Fibroblast of lung (primary cell): ENCODE measurements around the gene ADAMTS9. TPM values are rescaled to one million over a fixed set of nuclear protein-coding genes. Genes with fewer than 3 reads are reported as not detected.
A peak's percentile ranks its signal among the peaks of the same experiment; 100 is the strongest.

Experiments used
- DNase-seq, 2 donors: peaks; one replicate each; pipeline versions ENCODE4 v3.0.0 to v3.0.0-alpha.2; 2010; ENCODE audit warnings: low read depth in 2 of 2
- H2AFZ ChIP-seq: 2 replicates; pipeline ENCODE4 v1.5.1; 2012; ENCODE audit warnings: low read length, control low read depth, inconsistent platforms
- H3K27ac ChIP-seq: 2 replicates; pipeline ENCODE4 v1.5.1; 2011; ENCODE audit warnings: low read length, control low read depth; ENCODE audit not compliant: insufficient read depth
- H3K27me3 ChIP-seq: 2 replicates; pipeline ENCODE4 v1.5.1; 2011; ENCODE audit warnings: mild to moderate bottlenecking, low read length; ENCODE audit not compliant: control insufficient read depth, insufficient read depth
- H3K36me3 ChIP-seq: 2 replicates; pipeline ENCODE4 v1.5.1; 2011; ENCODE audit warnings: low read length; ENCODE audit not compliant: control insufficient read depth, insufficient read depth
- H3K4me1 ChIP-seq: 2 replicates; pipeline ENCODE4 v1.5.1; 2011; ENCODE audit warnings: low read length; ENCODE audit not compliant: control insufficient read depth, insufficient read depth; ENCODE audit errors: extremely low read depth
- H3K4me2 ChIP-seq: 2 replicates; pipeline ENCODE4 v1.5.1; 2011; ENCODE audit warnings: low read length, control low read depth; ENCODE audit not compliant: insufficient read depth; ENCODE audit errors: extremely low read depth
- H3K4me3 ChIP-seq, 4 experiments: fragments of 200-600 bp in 1 of 4; sonication (generic) in 1 of 4; replicated peaks in 1 of 4; 2 replicates each; pipeline ENCODE4 v1.5.1; 2011 to 2016; ENCODE audit warnings: low read length in 4 of 4, low read depth in 3 of 4, mild to moderate bottlenecking in 3 of 4, control low read depth in 2 of 4, inconsistent platforms in 1 of 4, mixed read lengths in 1 of 4; ENCODE audit not compliant: insufficient read depth in 1 of 4; ENCODE audit errors: control extremely low read depth in 1 of 4
- H3K79me2 ChIP-seq: 2 replicates; pipeline ENCODE4 v1.5.1; 2012; ENCODE audit warnings: mild to moderate bottlenecking, low read length, inconsistent platforms; ENCODE audit not compliant: control insufficient read depth, insufficient read depth
- H3K9ac ChIP-seq: 2 replicates; pipeline ENCODE4 v1.5.1; 2011; ENCODE audit warnings: mild to moderate bottlenecking, low read length, control low read depth; ENCODE audit not compliant: insufficient read depth
- H3K9me3 ChIP-seq: 2 replicates; pipeline ENCODE4 v1.5.1; 2012; ENCODE audit warnings: low read depth, low read length; ENCODE audit not compliant: control insufficient read depth, insufficient read depth
- H4K20me1 ChIP-seq: 2 replicates; pipeline ENCODE4 v1.5.1; 2011; ENCODE audit warnings: low read length; ENCODE audit not compliant: control insufficient read depth, insufficient read depth; ENCODE audit errors: extremely low read depth
- CTCF ChIP-seq, 2 donors: IDR thresholded peaks in 1 of 2; conservative IDR thresholded peaks in 1 of 2; 1 replicate in 1 of 2; 2 replicates in 1 of 2; pipeline ENCODE4 v1.5.1; 2011 to 2012; ENCODE audit warnings: low read length in 2 of 2, control low read depth in 1 of 2, inconsistent platforms in 1 of 2, low read depth in 1 of 2, mild to moderate bottlenecking in 1 of 2
- EZH2 ChIP-seq: IDR thresholded peaks from 2 replicates; pipeline ENCODE4 v1.5.1; 2012; ENCODE audit warnings: low read length, control low read depth, mild to moderate bottlenecking; ENCODE audit errors: missing control alignments
- polyA plus RNA-seq, 2 donors: library from polyadenylated mRNA; depleted of rRNA in 1 of 2; stranded (reverse) in 1 of 2; unstranded in 1 of 2; fragments of >200 nt; gene quantifications; 2 replicates each; pipeline ENCODE4 v1.2.1, GENCODE V29; 2011 to 2012; ENCODE audit warnings: missing spikeins in 1 of 2
- total RNA-seq: library from RNA; depleted of rRNA; stranded (reverse); fragments of >200 nt; gene quantifications from 2 replicates; pipeline ENCODE4 v1.2.1, GENCODE V29; 2014

ADAMTS9 gene
- total and polyA plus RNA-seq, 2 donors (not counting 1 experiment from before 2014, with no cell fraction given), result 0.82 to 1.8 TPM

- H3K9me3 ChIP-seq, result no peaks in the 10 kb centered on the region
- no peak overlapping the region for H3K9ac ChIP-seq
- no peaks in the 10 kb centered on the region for H3K79me2 ChIP-seq
- no peak overlapping the region for H3K4me3 ChIP-seq
- H3K27ac ChIP-seq, result no peak overlapping the region
- no peaks in the 10 kb centered on the region for H3K4me1 ChIP-seq
- no peak overlapping the region for H3K4me2 ChIP-seq
- H2AFZ ChIP-seq, result no peak overlapping the region
- H4K20me1 ChIP-seq, result no peaks in the 10 kb centered on the region
- no peaks in the 10 kb centered on the region for H3K36me3 ChIP-seq
- DNase-seq, result no peak
- no peak for TF ChIP-seq EZH2
- no peak for TF ChIP-seq CTCF (conservative IDR thresholded peaks at IDR 0.05 in 1 of 2, IDR thresholded peaks at IDR 0.05 in 1 of 2; ENCODE audit: low read depth in 1 of 2, low read length in 2 of 2)
- no peaks in the 10 kb centered on the region for H3K27me3 ChIP-seq
Observed at GRCh38 chr3:64584179-64584578, 103.6 kb downstream of the ADAMTS9 start.

GRCh38 chr3:64578797-64579196 lies 109.0 kb downstream of the ADAMTS9 start:
- Histone ChIP-seq H3K4me1 (no peaks in the 10 kb centered on the region), H3K9ac (no peak overlapping the region), H3K9me3 (no peaks in the 10 kb centered on the region), H3K4me3 (no peak overlapping the region), H3K36me3 (no peaks in the 10 kb centered on the region), H3K79me2 (no peaks in the 10 kb centered on the region), H3K27ac (no peak overlapping the region), H4K20me1 (no peaks in the 10 kb centered on the region), H3K4me2 (no peak overlapping the region), H2AFZ (no peak overlapping the region), H3K27me3 (no peaks in the 10 kb centered on the region)
- peak in 1 of 2 donors; percentile 11 for DNase-seq
- no peak for TF ChIP-seq CTCF (conservative IDR thresholded peaks at IDR 0.05 in 1 of 2, IDR thresholded peaks at IDR 0.05 in 1 of 2; ENCODE audit: low read depth in 1 of 2, low read length in 2 of 2)

- no peaks in the 10 kb centered on the region for H3K9me3 ChIP-seq
- no peaks in the 10 kb centered on the region for H3K27me3 ChIP-seq
- no peak overlapping the region for H3K27ac ChIP-seq
- H2AFZ ChIP-seq, result no peak overlapping the region
- H3K9ac ChIP-seq, result no peak overlapping the region
- DNase-seq, result peak in 1 of 2 donors; percentile 41
- no peak overlapping the region for H3K4me3 ChIP-seq
- no peaks in the 10 kb centered on the region for H3K79me2 ChIP-seq
- TF ChIP-seq CTCF (conservative IDR thresholded peaks at IDR 0.05 in 1 of 2, IDR thresholded peaks at IDR 0.05 in 1 of 2; ENCODE audit: low read depth in 1 of 2, low read length in 2 of 2) (no peak), EZH2 (no peak)
- H3K36me3 ChIP-seq, result no peaks in the 10 kb centered on the region
- H4K20me1 ChIP-seq, result no peaks in the 10 kb centered on the region
- no peak overlapping the region for H3K4me2 ChIP-seq
- H3K4me1 ChIP-seq, result no peaks in the 10 kb centered on the region
Observed at GRCh38 chr3:64578062-64578770, 109.6 kb downstream of the ADAMTS9 start.
